Hematopoietic multipotent progenitor cell (in vitro differentiated cells): ENCODE data around the gene ASTL. TPM values are rescaled to one million over a fixed set of nuclear protein-coding genes. Genes with fewer than 3 reads are reported as not detected.
"Not testable (repeated sequence)": the region's sequence is repeated elsewhere in the genome, so short reads cannot be mapped to it uniquely, and the experiment has no call there.

Source experiments
- DNase-seq, 3 donors: peaks; one replicate each; pipeline ENCODE4 v3.0.0-alpha.2; 2011 to 2015; ENCODE audit warnings: low read depth in 2 of 3, low spot score in 2 of 3
- total RNA-seq: library from RNA; depleted of rRNA; stranded (reverse); fragments of >200 nt; gene quantifications from one replicate; pipeline ENCODE4 v1.2.3, GENCODE V29; 2012

The ASTL gene
- total RNA-seq, 1 donor, result 1.1 TPM

DNA sequence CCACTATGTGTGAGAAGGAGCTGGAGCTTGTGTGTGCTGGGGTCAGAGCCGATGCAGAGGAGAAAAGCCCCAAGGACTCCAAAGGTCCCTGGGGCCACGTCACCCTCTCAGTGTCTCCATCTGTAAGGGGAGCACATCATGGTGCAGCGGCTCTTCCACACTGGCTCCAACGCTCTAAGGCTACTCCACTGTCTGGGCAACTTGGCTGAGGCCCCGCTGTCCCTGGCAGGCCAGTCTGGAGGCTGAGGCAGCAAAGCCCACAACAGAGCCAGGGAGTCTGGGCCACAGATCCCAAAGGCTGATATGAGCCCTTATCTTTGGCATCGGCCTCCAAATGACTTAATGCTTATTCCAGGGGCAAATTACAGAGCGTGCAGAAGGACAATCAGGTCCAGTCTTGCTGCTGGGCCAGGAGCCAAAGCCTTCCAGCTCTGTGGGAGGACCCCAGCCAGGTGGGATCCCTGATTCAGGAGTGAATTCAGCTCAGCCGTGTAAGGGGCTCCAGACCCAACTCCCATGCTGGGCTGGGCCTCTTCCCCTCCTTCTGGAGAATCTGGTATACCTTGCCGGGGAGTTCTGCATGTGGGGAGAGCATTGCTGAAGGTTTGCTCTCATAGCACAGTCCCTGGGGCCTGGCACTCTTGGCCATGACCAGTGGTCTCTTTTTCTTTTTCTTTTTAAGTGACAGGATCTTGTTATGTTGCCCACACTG is 8.7 kb upstream of the ASTL start:
- no peak for DNase-seq

DNA sequence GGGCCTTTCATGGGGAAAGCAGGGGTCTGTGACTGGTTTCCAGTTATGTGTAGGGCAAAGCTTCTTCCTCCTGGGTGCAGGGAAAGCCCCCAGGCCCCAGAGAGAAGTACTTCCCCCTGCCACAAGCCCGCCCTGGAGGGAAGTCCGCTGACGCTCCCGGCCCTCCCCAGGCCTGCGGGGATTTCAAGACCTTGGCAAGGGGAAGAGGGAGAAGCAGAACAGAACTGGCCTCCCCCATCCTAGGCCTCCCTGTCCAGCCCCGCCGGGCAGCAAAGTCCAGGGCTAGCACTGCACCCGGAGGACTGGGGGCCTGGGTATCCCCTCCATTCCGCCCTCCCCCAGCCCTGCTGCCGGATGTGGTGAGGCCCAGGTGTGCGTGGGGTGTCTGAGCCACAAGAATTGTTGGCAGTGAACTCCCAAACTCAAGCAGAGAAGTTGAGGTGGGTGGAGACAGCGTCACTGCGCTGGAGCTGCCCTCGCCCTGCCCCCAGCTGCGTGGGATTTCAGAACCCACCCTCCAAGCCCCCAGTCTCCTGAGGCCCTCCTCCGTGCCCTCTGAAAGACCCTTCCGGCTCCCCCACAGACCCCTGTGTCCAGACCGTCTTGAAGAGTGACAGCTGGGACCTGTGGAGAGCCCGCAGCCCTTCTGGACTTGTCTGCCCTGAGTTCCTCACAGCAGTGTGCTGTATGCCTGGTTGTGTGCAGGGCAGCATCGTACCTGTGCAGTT is 8.0 kb upstream of the ASTL start:
- DNase-seq, result peak; percentile 78 to 85 (median 84)

DNA sequence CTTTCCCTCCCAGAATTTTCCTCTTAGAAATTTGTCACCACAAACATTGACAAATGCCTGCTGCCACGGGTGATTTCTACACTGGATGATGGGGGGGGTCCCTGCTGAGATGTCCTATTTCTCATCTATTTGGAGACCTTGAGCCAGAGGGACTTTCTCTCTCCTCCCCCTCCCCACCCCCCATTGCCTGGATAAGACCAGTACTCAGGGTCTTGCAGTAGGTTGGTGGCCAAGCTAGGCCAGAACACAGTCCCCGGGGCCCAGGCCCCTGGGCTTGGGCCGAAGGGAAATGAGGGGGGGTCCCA is 7.5 kb upstream of the ASTL start:
- DNase-seq, result no peak

DNA sequence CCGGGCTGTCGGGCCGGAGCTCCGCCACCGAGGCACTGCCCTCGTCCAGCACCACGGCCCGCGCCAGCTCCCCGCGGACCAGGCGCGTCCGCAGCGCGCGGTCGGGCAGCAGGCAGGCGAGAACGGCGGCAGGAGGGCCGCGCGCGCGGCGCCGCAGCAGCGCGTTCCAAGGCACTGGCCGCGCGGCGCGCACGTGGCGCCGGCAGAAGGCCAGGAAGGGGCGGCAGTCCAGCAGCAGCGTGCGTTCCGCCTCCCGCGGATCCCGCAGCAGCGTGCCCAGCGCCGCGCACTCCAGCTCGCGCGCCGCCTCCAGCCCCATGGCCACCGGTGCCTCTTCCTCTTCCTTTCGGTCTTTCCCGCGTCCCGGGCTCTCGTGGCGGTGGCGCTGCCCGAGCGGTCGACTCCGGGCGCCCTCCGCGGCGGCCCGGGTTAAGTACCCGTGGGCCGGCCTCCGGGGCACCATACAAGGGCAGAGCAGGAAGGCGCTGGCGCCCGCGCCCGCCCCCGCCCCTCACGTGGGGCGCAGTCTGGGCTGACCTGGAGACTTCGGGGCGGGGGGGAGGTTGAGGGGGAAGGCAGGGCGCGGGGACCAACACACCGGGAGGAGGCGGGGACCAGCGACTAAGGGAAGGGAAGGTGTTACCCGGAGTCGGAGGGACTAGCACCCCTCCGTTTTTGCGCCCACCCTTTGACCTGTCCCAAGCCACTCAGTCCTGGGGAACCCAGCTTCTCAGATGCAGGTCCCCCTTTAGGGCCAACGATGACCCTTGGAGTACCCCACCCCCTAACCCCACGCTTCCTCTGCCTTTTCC is 6.9 kb upstream of the ASTL start, which contains the start of gene DUSP2:
Gene DUSP2, minus strand, starts transcription at position 405 of the 812 bp plus-strand sequence. Its CDS starts 86 bp downstream, at position 319.
- DNase-seq, result peak; percentile 81 to 88 (median 87)

DNA sequence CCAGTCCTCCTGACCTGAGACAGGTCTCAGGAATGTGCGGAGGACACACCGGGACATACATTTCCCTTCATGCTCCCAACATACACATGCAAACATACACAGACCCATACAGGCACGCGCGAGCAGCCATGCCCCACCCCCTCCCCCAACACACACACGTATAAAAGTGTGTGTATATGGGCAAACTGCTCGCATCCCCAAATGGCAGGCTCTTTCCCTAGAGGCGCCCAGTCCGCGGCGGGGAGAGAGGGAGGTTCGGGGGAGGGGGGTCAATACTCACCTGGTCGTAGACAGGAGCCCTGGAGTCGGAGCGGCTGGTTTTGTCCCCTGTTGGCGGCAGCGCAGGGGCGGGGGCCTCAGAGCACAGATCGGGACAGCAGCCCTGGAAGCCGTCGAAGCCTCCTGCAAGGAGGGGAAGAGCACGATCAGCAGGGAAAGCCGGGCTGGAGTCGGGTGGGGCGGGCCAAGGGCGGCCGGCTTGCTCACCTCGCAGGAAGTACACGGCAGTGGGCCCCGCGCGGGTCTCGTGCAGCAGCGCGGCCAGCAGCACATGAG is 6.3 kb upstream of the ASTL start:
- DNase-seq, result no peak

DNA sequence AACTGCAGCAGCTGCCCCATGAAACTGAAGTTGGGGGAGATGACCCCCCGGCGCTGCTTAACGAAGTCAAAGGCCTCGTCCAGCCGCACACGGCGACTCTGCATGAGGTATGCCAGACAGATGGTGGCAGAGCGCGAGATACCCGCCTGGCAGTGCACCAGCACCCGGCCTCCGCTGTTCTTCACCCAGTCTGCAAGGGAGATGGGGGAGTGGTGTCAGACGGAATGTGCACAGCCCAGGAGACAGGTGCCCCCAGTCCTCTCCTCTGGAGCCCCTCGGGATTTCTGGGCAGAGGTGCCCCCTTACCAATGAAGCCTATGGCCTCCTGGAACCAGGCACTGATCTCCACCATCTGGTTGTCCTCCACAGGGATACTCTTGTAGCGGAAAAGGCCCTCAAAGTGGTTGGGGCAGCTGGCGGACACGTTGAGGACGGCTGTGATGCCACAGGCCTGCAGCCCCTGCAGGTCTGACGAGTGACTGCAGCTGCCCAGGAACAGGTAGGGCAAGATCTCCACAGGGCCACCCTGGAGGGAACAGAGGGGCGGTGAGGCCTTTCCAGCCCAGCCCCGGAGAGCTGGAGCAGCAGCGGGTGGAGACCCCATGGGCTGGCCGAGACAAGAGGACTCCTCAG is 5.7 kb upstream of the ASTL start:
- no peak for DNase-seq

DNA sequence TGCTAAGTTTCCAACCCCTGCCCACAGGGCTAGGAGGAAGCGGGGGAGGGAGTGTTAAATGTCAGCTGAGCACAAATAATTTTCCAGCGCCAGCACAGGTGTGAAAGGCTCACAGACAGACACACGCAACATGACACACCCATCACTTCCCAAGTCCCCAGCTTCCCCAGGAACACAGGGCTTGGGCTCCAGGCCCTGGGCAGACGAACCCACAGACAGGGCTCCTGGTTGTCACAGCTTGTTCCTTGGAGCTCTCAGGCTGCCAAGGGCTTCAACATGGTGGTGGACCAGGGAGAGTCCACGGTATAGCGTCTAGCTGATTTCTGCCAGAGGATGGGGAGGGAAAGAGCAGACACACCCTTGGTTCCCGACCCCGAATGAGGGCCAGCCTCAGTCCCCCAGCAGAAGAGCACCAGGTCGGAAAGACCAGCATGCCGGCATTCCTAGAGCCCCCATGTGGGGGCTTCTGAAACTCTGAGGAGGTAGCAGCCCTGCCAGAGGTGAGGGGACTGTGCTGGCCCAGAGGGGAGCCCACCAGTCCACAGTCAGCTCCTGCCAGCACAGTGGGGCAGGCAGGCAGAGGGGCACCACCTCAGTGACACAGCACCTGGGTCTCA is 5.0 kb upstream of the ASTL start:
- no peak for DNase-seq

DNA sequence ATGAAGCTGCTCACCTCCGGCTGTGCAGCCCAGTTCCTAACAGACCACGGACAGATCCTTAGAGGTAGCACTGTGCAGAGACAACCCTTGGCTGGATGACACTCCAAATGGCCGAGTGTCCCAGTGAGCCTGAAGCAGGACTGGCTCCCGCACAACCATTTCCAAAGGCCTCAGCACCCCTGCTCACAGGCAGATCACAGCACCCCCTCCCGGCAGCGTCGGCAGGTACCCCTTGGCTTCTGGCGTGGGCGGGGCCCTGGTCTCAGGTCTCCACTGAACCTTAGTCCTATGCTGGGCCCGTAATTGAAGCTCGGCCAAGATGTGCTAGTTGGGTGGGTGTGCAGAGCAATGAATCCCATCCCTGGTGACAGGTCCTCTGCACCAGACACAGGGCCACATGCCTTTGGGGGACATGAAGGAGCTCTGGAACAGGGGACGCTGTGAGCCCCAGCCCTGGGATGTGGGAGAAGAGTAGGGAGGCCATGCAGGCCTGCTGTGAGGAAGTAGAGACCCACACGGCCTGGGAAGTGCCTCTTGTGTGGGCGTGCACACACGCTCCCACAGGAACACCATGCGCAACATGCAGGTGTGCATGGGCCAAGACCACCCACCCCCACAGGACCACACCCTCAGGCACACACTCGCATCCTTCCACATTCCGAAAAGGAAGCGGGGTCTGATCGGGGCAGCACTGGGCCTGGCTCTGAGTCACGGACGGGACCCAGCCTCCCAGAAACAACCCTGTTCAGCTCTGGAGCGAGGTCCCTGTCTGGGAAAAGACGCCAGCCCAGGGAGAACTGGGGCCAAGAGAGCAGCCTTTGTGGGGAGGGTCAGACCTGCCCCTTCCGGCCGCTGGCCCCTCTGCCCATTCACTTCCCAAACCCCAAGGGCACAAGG is 4.2 kb upstream of the ASTL start:
- no peak for DNase-seq

DNA sequence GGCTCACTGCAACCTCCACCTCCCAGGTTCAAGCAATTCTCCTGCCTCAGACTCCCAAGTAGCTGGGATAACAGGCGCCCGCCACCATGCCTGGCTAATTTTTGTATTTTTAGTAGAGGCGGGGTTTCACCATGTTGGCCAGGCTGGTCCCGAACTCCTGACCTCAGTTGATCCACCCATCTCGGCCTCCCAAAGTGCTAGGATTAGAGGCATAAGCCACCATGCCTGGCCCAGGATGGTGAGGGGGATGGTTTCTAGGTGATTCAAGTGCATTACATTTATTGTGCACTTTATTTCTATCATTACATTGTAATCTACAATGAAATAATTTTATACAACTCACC is 3.3 kb upstream of the ASTL start:
- not testable (repeated sequence) for DNase-seq

DNA sequence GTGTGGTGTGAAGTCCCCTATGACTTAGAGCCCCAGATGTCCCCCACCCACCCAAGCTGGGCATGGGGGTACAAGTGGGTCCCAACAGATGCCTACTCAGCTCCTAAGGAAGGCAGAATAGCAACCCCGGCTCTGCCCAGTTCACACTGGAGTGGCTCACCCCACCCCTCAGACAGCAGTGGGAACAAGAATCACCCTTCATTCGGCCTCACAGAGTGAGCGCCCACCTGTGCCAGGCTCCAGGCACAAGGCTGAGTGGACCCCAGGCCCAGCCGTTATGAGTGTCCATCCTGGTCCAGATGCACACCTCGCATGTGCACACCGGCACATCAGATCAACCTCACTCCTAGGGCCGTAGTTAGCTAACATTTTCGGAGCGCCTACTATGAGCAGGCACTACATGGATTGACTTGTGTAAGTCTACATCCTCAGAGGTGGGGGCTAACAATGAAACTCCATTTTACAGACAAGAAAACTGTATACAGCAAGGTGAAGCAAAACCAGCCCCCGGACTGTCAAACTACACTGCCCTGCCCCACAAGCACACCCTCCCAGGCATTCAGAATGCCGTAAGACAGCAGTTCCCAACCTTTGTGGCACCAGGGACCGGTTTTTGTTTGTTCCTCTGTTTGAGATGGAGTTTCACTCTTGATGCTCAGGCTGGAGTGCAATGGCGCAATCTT is 2.8 kb upstream of the ASTL start:
- no peak for DNase-seq

DNA sequence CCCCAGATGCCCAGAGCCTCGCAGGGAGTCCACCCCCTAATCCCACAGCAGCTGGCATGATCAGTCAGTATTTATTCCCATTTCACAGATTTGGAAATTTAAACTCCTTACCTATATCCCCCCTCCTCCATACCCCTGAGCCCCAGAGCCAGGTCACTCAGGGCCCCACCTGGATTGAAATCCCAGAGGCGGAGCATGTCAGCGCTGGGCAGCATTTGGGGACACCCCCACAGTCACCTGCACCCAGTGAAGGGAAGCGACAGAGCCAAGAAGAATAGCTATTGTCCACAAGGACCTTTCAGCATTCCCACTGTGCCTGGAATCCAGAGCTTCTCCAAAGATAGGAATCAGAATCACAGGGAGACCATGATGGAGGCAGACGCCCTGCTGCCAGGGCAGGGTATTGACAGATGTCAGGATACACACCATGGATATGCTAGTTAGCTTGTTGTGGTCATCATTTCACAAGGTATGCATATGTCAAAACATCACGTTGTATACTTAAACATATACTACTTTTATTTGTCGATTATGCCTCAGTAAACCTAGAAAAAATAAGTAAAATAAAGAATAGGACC is 968 bp upstream of the ASTL start:
- no peak for DNase-seq

DNA sequence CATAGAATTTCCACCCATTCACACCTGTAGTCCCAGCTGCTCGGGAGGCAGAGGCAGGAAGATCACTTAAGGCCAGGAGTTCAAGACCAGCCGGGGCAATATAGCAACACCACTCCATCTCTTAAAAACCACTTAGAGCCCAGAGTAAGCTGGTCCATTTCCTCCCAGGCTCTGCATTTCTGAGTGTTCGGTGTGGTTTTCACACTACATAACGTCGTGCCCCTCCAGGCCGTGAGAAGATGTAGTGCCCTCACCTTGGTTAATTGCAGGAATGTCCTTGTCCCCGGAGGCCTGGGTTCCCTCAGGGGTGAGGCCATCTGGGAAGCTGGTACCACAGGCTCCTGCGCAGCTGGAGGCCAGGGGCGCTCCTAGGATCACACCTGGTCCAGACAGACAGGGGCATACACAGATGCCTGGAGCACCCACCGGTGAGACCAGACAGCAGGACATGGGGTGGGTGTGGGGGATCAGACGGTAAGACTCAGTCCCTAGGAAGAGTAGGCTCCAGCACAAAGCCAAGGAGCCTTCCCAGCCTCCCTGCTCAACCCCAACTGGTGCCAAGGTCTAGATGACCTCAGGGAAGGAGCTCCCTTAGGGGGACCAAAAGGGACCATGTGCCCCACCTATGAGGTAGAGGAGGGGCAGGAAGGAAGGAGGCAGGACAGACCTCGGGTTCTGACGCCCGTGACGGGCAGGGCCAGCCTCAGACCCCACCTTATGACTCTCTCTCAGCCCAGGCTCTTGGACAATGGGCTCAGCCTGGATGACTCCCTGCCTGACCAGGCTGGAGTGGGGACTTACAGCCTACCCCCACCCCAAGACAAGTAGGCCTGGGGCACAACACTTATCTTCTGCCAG is 752 bp downstream of the ASTL start:
- no peak for DNase-seq

DNA sequence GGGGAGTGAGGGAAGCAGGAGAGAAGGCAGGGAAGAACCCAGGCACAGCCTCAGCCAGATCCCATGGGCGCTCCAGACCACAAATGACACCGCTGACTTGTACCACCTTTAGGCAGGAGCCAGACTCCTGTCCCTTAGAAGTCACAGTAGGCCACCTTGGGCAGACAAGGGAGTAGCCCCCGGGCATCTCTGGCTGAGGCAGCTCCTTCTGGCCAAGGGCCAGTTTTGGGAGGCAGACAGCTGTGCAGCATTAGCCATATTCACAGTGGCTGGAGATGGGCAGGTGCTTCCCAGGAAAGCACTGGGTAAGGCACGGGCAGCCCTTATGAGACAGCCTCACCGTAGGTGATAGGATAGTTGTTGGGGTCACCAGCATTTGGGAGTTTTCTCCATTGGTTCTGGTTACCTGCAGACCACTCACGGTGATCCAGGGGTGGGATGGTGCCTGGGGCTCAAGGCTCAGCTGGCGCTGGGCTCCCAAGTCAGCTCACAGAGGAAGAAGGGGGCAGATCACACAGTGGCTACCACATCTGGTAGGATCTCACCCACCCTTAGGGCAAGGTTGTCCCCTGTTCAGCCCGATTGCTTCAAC is 2.1 kb downstream of the ASTL start:
- DNase-seq, result no peak

DNA sequence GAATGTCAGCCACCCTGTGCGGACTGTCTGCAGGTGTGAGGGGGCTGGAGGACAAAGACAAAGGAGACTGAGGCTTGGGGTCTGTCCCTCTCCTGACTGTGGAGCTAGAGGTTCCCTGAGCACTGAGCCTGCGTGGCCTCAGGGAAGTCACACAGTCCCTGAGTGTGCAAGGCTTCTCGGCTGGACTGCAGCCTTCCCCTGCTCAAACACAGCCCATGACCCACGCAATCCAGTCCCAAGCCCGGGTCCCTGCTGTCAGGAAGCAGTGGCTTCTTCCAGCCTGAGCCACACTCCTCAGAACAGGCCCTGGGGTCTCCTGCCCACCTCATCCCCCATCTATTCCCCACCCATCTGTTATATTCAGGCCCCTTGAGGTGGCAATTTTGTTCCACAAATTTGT is 2.7 kb downstream of the ASTL start:
- DNase-seq, result no peak

DNA sequence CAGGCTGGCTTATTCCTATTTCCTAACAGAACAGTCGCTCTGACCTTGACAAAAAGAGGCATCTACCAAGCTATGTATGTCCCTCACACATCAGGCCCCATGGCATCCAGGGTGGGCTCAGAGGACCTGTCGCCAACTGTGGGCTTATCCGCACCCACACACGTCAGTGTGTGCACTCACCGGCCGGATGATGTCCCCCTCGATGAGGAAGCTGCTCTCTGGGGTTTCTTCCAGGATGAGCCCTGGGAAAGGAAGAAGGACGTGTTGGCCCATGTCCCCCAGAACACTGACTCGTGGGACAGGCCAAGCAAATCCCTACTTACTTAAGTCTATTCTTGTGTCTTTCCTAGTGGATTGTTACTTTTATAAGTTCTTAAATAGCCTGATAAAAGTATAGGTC is 3.1 kb downstream of the ASTL start:
- no peak for DNase-seq

DNA sequence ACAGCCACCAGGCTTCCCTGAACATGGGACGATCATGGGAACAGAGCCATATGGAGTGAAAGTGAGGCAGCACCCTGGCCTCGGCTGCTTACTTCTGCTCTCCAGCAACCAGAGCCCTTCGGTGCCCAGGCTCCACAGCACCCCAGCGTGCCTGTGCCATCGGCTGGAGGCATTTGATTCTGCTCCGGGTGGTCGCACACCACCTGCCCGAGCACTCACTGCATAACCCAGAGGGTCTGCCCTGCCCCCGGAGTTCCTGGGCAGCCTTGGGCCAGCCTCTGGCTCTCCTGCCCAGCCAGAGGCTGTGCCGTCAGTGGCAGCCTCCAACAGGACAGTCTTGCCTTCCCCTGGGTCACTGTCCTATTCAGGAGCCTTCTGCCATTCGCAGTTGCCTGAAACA is 3.9 kb downstream of the ASTL start:
- no peak for DNase-seq
